H7 (cell line): ENCODE data around the gene MUC4. TPM values are rescaled to one million over a fixed set of nuclear protein-coding genes. Genes with fewer than 3 reads are reported as not detected.
"Not testable (repeated sequence)": the region's sequence is repeated elsewhere in the genome, so short reads cannot be mapped to it uniquely, and the experiment has no call there.

Experiments used
- DNase-seq: peaks from one replicate; pipeline ENCODE4 v3.0.0; 2012
- H3K27me3 ChIP-seq: 2 replicates; pipeline ENCODE4 v1.6.0; 2011; ENCODE audit warnings: mild to moderate bottlenecking, low read length; ENCODE audit not compliant: control insufficient read depth, insufficient read depth
- H3K36me3 ChIP-seq: replicated peaks from 2 replicates; pipeline ENCODE4 v1.5.1; 2011; ENCODE audit warnings: low read length; ENCODE audit not compliant: control insufficient read depth, insufficient read depth
- H3K4me3 ChIP-seq: 2 replicates; pipeline ENCODE4 v1.5.1; 2011; ENCODE audit warnings: low read depth, mild to moderate bottlenecking, control low read depth, low read length, moderate library complexity; ENCODE audit not compliant: insufficient read depth
- total RNA-seq: library from RNA; depleted of rRNA; stranded (reverse); fragments of >200 nt; shearing (Covaris generic); gene quantifications from 2 replicates; pipeline ENCODE4 v1.2.3, GENCODE V29; 2014

Gene MUC4
- total RNA-seq, 1 experiment from 2014 or later: 3.5 TPM

- no peaks in the 10 kb centered on the region; the same call in 1 of the 2 replicates for H3K36me3 ChIP-seq
- no peak overlapping the region for H3K4me3 ChIP-seq
- H3K27me3 ChIP-seq: no peaks in the 10 kb centered on the region
- no peak for DNase-seq
These were observed 2.9 kb downstream of the MUC4 start for GRCh38 chr3:195808741-195809290.

GRCh38 chr3:195807681-195808121 lies 4.0 kb downstream of the MUC4 start:
- Histone ChIP-seq H3K4me3 (no peak overlapping the region), H3K36me3 (no peaks in the 10 kb centered on the region; the same call in 1 of the 2 replicates), H3K27me3 (no peaks in the 10 kb centered on the region)
- no peak for DNase-seq

- Histone ChIP-seq H3K36me3 (no peaks in the 10 kb centered on the region; the same call in 1 of the 2 replicates), H3K27me3 (no peaks in the 10 kb centered on the region), H3K4me3 (no peak overlapping the region)
- no peak for DNase-seq
These were observed 4.9 kb downstream of the MUC4 start for GRCh38 chr3:195806916-195807231.

DNA sequence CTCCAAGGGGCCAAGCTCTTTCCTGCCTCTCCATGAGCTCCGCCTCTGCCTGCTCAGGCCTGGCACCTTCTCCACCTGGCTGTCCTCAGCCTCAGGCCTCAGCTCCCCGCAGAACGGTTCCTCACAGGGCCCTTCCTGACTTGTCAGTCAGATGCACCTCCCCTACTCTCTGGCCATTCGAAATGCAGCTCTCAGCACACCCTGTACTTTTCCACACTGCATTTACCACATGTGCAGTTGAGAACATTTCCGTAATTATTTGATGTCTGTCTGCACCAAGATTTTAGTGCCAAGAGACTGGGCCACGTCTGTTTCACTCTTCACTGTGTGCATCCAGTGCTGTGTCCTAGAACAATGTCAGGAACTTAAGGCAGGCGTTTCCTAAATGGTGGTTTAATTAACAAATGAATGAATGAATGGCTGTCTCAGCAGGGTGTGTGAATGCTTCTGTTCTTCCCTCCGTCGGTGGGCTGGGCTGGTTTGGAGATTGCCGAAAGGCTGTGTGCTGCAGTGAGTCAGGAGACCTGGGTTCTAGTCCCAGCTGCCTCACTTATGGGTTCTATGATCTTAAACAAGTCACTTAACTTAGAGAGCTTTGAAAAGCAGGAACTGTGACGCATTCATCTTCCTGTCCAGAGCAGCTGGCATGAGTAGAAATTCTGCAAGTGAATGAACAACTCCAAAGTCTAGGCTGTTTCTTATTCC lies 5.4 kb downstream of the MUC4 start:
- H3K4me3 ChIP-seq: no peak overlapping the region

GRCh38 chr3:195805588-195805987 lies 6.1 kb downstream of the MUC4 start:
- H3K36me3 ChIP-seq, H3K4me3 ChIP-seq, DNase-seq, H3K27me3 ChIP-seq: not testable (repeated sequence)

More for the DNA sequence above, 5.4 kb downstream of the MUC4 start:
- no peaks in the 10 kb centered on the region; the same call in 1 of the 2 replicates for H3K36me3 ChIP-seq
- H3K27me3 ChIP-seq: no peaks in the 10 kb centered on the region
- DNase-seq: peak; percentile 89

- DNase-seq: no peak
These were observed 6.5 kb downstream of the MUC4 start for GRCh38 chr3:195805181-195805580.

DNA sequence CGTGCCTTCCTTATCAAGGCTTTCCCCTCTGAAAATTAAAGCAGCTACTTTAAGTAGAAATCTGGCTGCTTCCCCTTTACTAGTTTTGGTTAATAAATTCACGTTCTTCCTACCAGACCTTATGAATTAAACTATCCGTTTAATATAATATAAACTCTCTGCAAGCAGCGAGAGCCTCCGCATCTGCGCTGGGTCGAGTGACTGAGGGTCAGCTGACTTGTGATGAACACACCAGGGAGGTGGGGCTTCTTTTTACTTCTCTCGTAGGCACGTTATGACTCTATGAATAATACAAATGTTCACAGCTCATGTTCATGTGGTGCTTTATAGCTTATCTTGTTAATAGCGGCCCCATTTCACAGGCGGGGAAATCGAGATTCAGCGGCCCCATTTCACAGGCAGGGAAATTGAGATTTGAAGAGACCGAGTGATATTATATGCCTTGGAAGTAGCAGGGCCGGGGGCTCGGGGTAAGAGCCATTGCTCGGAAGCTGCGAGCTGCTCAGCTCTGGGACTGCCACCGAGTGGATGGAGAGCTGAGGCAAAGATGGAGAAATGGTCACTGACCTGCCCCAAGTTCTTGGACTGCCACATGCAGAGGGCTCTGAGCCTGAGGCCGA lies 8.3 kb downstream of the MUC4 start:
- no peak overlapping the region for H3K4me3 ChIP-seq
- no peaks in the 10 kb centered on the region; the same call in 1 of the 2 replicates for H3K36me3 ChIP-seq
- no peaks in the 10 kb centered on the region for H3K27me3 ChIP-seq
- peak; percentile 30 for DNase-seq

More at GRCh38 chr3:195805181-195805580, 6.5 kb downstream of the MUC4 start:
- Histone ChIP-seq H3K27me3 (no peaks in the 10 kb centered on the region), H3K4me3 (no peak overlapping the region), H3K36me3 (no peaks in the 10 kb centered on the region; the same call in 1 of the 2 replicates)

DNA sequence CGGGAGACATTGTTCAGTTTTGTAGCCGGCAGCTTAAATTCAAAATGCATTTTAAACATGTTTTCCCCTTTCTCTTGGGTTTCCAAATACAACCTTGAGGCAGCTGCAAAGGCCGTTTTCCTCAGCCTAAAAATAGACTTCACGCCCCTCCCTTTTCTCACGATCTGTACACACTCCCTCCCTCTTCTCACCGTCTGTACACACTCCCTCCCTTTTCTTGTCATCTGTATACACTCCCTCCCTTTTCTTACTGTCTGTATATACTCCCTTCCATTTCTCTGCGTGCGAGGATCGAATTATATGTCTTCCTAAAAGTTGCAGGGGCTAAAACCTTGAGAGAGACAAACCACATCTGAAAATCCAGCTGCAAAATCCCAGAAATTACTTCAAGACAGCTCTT lies 8.9 kb downstream of the MUC4 start:
- Histone ChIP-seq H3K27me3 (no peaks in the 10 kb centered on the region), H3K36me3 (no peaks in the 10 kb centered on the region; the same call in 1 of the 2 replicates), H3K4me3 (no peak overlapping the region)
- no peak for DNase-seq

DNA sequence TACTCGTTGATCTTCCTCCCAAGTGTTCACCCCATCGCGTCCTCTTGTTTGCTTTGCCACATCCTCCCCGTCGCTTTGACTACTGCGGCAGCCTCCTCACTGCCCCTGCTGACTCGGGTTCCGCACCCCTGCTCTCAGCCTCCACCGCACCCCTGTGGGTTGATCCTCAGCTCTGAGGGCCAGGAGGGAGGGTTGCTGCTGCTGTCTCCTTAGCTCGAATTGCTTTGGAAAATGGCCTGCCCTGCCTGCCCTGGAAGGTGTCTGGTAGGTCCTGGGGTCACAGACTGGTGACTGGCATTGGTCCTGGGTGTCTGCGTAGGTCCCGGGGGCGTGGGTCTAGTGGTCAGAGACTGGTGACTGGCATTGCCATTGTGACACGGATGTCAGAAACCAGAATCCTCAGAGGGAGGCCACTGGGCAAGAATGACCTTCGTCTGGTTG lies 9.4 kb downstream of the MUC4 start:
- DNase-seq: peak; percentile 49
- Histone ChIP-seq H3K27me3 (no peaks in the 10 kb centered on the region), H3K36me3 (no peaks in the 10 kb centered on the region; the same call in 1 of the 2 replicates), H3K4me3 (no peak overlapping the region)

GRCh38 chr3:195801251-195802183 lies 10.2 kb downstream of the MUC4 start:
- Histone ChIP-seq H3K36me3 (no peaks in the 10 kb centered on the region; the same call in 1 of the 2 replicates), H3K27me3 (no peaks in the 10 kb centered on the region)
- DNase-seq: peak; percentile 61

GRCh38 chr3:195800240-195800639 lies 11.5 kb downstream of the MUC4 start:
- no peaks in the 10 kb centered on the region; the same call in 1 of the 2 replicates for H3K36me3 ChIP-seq
- H3K4me3 ChIP-seq: no peak overlapping the region
- H3K27me3 ChIP-seq: no peaks in the 10 kb centered on the region
- DNase-seq: no peak

More at GRCh38 chr3:195801251-195802183, 10.2 kb downstream of the MUC4 start:
- no peak overlapping the region for H3K4me3 ChIP-seq

GRCh38 chr3:195796795-195797194 lies 14.9 kb downstream of the MUC4 start:
- Histone ChIP-seq H3K36me3 (no peaks in the 10 kb centered on the region), H3K4me3 (no peak overlapping the region), H3K27me3 (no peaks in the 10 kb centered on the region)
- no peak for DNase-seq

DNA sequence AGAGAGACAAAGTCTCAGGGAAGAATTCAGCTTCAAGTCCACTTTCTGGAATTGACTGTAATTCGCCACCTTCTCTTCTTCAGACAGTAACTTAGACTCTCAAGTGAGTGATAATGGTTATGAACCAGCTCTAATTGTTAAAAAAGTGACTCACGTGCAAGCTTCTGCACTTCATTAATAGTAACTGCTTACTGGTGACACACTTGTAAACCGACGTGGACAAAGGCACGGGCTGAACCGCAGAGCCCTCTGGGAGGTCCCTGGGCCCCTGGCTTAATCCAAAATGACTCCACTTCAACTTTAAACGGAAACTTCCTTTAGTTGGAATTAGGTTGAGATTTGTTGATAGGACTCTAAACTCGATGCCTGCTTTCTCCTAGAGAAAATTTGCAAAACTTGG lies 17.0 kb downstream of the MUC4 start:
- Histone ChIP-seq H3K27me3 (no peaks in the 10 kb centered on the region), H3K4me3 (no peak overlapping the region), H3K36me3 (peaks cover 1% of the 10 kb centered on the region; the same call in 1 of the 2 replicates)
- DNase-seq: peak; percentile 38

DNA sequence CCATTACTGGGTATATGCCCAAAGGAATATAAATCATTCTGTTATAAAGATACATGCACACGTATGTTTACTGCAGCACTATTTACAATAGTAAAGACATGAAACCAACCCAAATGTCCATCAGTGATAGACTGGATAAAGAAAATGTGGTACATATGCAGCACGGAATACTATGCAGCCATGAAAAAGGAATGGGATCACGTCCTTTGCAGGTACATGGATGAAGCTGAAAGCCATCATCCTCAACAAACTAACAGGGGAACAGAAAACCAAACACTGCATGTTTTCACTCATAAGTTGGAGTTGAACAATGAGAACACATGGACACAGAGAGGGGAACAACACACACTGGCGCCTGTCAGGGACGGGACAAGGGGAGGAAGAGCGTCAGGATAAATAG lies 19.1 kb downstream of the MUC4 start:
- not testable (repeated sequence) for H3K27me3 ChIP-seq, H3K4me3 ChIP-seq, H3K36me3 ChIP-seq, DNase-seq
